ENCODE measurements around the gene WNT3A.

Gene WNT3A

GRCh38 chr1:228084325-228084724 is 77.5 kb downstream of the WNT3A start:
- peak overlapping the region; percentile 93 for H3K27ac ChIP-seq (replicated peaks)
- TF ChIP-seq GABPA (IDR thresholded peaks at IDR 0.05; ENCODE audit: low read depth) (no peak), REST (IDR thresholded peaks at IDR 0.05; ENCODE audit: insufficient replicate concordance, low read depth) (no peak), POLR2AphosphoS5 (IDR thresholded peaks at IDR 0.05; ENCODE audit: low read depth) (no peak), CTCF (IDR thresholded peaks at IDR 0.05; ENCODE audit: insufficient read depth, low read length) (no peak), SPI1 (IDR thresholded peaks at IDR 0.05; ENCODE audit: borderline replicate concordance, low read depth) (no peak)

GRCh38 chr1:228084797-228085196 is 78.0 kb downstream of the WNT3A start:
- H3K4me3 ChIP-seq (replicated peaks; ENCODE audit: insufficient read depth, low read length): peak overlapping the region; percentile 73
- DNase-seq (ENCODE audit: low read depth in 1 of 2, low spot score in 1 of 2): no peak
- H3K27me3 ChIP-seq (ENCODE audit: insufficient read depth, poor library complexity, severe bottlenecking): no peaks in the 10 kb centered on the region
- TF ChIP-seq CTCF (IDR thresholded peaks at IDR 0.05; ENCODE audit: insufficient read depth, low read length) (no peak), POLR2AphosphoS5 (IDR thresholded peaks at IDR 0.05; ENCODE audit: low read depth) (no peak), REST (IDR thresholded peaks at IDR 0.05; ENCODE audit: insufficient replicate concordance, low read depth) (no peak), GABPA (IDR thresholded peaks at IDR 0.05; ENCODE audit: low read depth) (no peak), SPI1 (IDR thresholded peaks at IDR 0.05; ENCODE audit: borderline replicate concordance, low read depth) (no peak)
- peak overlapping the region; percentile 17; the same call in 1 of the 2 replicates for H3K27ac ChIP-seq (replicated peaks)

More at GRCh38 chr1:228084325-228084724, 77.5 kb downstream of the WNT3A start:
- DNase-seq (ENCODE audit: low read depth in 1 of 2, low spot score in 1 of 2): peak in 1 of 2 experiments; percentile 80
- peak overlapping the region; percentile 73 for H3K4me3 ChIP-seq (replicated peaks; ENCODE audit: insufficient read depth, low read length)
- H3K27me3 ChIP-seq (ENCODE audit: insufficient read depth, poor library complexity, severe bottlenecking): no peaks in the 10 kb centered on the region

GRCh38 chr1:228085287-228085951 is 78.6 kb downstream of the WNT3A start:
- H3K27me3 ChIP-seq (ENCODE audit: insufficient read depth, poor library complexity, severe bottlenecking): no peaks in the 10 kb centered on the region
- H3K27ac ChIP-seq (replicated peaks): no peak overlapping the region; the same call in 1 of the 2 replicates
- TF ChIP-seq POLR2AphosphoS5 (IDR thresholded peaks at IDR 0.05; ENCODE audit: low read depth) (no peak), CTCF (IDR thresholded peaks at IDR 0.05; ENCODE audit: insufficient read depth, low read length) (no peak), GABPA (IDR thresholded peaks at IDR 0.05; ENCODE audit: low read depth) (no peak), SPI1 (IDR thresholded peaks at IDR 0.05; ENCODE audit: borderline replicate concordance, low read depth) (no peak), REST (IDR thresholded peaks at IDR 0.05; ENCODE audit: insufficient replicate concordance, low read depth) (no peak)
- peak overlapping the region; percentile 73 for H3K4me3 ChIP-seq (replicated peaks; ENCODE audit: insufficient read depth, low read length)
- DNase-seq (ENCODE audit: low read depth in 1 of 2, low spot score in 1 of 2): no peak

Measured in HL-60 (cell line).